NCI-H526 (cell line): Measurements from ENCODE around the gene C14orf119.

Experiments used
- DNase-seq, 2 experiments: peaks; one replicate each; lab custom pipeline; 2025; lab: John Stamatoyannopoulos, UW

C14orf119 gene

DNA sequence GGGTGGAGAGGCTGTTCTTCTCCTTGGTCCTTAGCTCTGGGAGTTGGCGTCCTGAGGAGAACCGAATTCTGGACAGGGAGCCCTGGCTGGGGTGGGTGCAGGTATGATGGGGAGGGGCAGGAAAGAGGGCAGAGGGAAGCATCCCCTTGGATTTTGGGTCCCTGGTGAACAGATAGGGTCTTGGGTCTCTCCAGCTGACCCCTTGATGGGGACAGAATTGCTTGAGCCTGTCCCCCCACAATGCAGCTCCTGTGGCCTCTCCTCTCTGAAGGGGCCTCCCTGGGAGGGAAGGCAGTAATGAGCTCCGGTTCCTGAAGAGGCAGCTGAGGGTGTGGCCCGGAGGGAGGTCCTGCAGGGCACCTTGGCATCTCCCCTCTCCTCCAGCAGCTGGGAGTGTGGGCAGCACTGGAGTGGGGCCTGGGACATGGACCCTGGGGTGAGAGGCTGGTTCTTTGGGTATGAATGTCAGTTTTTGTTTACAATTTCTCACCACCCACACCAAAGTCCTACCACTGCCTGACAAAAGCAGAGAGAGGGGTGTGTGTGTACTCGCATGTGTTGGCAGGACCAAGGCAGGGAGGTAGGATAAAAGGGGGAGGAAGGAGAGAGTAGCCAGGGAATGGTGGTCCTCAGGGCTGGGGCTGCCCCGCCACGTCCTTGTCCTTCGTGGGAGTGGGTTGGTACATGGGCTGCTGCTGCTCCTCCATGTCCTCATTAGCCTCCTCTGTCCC lies 31.4 kb downstream of the C14orf119 start:
- DNase-seq, result no peak

DNA sequence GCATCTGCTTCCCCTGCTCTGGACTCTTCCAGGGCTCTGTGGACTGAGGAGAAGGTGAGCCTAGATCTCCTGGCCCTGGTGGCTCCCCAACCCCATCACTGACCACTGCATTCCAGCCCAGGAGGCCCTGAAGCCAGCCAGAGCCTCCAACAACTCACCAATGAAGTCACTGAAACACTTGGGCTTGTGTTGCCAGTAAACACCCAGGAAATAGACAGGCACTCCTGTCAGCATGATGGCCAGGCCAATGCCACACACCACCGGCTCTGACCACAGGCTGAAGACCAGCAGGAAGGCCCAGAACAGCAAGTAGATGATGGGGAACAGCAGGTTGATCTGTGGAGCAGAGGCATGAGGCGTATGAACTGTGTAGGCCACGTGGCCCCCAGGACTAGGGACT lies 32.6 kb downstream of the C14orf119 start:
- no peak for DNase-seq

DNA sequence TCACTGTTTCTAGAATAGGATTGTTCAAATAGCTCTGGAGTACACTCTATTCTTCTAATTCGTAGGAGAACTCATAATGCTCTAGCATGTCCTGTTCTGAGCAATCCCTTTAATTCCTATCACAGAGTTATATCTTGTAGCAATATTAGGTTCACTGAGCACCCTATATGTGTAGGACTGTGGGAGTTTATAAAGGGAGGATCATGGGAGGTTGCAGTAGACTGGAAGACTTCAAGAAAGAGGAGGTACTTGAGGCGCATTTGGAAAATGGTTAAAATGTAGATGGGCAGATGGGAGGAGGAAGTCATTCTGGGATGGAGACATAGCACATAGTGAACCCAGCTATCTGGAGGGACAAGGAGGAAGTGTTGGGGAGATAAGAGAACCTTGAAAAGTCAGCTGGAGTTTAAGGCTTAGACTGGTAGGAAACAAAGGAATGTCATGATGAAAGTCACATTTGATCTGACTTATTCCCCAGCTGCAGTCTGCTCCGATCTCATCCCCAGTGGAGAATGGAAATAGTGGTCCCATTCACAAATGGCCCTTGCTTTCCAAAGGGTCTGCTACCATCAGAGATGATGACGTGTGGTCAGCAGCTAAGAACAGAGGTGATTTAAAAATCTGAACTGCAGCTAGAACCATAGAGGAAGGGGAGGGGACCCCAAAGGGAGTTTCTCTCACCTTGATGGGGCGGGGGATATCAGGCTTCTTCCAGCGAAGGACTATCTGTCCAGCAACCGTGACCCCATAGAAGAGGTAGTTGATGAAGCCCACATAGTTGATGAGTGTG lies 33.9 kb downstream of the C14orf119 start:
- no peak for DNase-seq

DNA sequence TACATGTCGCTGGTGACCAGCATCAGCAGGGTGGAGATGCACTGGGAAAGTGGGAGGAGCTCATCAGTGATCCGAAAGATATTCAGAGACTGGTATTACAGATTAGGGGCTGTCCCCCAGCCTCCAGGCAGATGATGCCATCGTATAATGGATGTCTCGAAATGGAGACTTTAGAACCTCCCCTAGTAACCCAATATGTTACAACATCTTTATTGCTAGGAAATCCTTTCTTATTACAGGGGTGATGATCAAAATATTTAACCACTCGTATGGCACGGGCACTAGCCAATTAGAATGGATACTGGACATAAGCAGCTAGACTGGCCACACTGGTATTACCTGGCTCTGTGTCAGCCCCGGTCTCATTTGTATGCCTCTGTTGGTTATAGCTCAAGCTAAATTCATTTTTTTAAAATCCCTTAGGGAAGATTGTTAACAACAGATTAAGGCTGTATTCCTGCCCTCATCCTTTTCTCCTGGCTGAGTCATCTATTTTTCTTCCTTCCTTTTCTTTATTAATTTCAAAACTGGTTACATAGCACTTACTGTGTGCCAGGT lies 34.5 kb downstream of the C14orf119 start:
- no peak for DNase-seq

DNA sequence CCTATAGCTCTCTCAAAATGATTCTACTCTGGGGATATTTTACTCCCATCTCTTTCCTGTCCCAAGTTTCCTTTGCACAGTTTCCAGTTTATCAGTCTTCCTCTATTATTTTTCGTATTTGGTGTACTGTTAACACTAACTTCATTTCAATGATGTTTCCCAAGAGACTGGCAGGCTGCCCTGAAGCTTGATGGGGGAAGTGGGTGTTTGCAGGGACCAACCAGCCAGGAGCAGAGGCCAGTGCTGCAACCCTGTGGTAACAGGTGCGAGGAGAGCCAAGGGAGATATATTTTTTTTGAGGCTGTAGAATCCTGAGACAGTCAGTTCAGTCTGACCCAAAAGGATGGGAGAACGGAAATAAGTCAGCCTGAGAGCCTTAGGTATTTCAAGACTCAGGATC lies 35.6 kb downstream of the C14orf119 start:
- DNase-seq, result no peak

DNA sequence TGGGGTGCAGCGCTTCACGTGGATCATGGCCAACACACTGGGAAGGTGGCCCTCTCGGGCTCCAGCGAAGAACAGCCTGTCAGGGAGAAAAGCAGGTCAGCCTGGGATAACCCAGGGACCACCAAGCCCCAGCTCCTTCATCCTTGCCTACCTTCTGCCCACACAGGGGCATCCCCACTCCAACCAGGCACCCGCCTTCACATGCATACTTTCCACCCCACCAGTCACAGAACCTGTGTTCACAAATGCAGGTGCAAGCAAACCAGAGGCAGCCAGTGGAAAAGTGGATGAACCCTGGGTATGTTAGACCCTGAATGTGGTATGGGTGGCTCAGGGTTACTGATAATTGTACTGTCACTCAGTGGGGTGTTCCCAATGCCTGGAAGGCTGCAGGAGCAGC lies 36.2 kb downstream of the C14orf119 start:
- no peak for DNase-seq

DNA sequence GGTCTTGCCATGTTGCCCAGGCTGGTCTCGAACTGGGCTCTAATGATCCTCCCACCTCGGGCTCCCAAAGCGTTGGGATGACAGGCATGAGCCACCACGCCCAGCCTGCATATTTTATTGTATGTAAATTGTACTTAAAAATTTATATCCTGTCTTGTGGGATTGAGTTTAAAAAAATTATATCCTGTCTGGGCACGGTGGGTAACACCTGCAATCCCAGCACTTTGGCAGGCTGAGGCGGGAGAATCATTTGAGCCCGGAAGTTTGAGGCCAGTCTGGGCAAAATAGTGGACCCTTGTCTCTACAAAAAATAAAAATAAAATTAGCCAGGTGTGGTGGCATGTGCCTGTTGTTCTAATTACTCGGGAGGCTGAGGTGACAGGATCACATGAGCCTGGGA lies 37.7 kb downstream of the C14orf119 start:
- DNase-seq, result no peak

DNA sequence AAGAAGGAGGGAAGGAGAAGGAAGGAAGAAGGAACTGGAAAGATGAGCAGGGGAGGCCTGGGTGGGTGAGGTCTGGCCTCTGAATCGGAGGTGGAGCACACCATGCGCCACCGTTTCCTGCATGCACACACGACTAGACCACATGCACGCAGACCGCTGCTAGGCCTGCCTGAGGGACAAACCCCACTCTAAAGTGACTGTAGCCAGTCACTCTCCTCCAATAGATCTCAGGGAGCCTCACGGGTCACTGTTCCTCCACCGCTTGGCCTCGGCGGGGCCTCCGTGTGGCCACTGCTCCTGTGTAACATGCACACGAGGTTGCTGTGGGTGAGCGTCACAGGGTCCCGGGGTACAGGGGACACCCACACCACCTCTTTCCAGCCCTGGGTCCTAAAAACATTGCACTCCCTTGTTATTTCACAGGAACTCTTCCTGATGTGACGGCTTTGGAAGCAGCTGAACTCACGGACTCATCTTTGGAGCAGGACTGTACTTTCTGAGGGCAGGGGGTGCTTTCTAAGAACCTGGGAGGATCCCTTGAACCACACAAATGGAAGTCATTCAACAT lies 41.3 kb downstream of the C14orf119 start:
- DNase-seq, result no peak

DNA sequence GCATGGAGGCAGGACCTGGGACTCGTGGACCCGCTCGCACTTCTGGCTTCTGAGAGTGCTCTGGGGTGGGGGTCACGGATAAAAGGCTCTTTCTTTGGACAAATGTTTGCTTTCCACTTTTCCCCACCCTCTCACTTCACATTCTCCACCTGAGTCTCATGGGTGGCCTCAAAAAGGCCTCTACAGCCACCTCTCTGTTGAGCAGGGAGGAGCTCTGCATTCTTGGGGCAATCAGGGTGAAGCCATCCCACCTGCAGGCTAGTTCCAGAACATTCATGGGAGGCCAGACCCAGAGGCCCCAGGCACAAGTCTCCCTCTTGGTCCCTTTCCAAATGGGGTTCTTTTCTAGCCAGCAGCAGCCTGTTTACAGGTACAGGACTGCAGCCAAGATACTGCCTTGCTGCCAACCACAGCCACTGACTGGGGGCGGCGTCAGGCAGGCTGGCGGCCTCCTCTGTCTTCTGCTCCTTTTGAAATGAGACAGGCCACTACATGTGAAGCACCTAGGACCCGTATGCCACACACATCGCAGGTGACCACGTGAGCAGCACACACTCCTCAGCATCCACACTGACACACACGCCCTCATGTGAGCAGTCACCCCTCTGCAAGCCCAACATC lies 42.0 kb downstream of the C14orf119 start:
- no peak for DNase-seq

DNA sequence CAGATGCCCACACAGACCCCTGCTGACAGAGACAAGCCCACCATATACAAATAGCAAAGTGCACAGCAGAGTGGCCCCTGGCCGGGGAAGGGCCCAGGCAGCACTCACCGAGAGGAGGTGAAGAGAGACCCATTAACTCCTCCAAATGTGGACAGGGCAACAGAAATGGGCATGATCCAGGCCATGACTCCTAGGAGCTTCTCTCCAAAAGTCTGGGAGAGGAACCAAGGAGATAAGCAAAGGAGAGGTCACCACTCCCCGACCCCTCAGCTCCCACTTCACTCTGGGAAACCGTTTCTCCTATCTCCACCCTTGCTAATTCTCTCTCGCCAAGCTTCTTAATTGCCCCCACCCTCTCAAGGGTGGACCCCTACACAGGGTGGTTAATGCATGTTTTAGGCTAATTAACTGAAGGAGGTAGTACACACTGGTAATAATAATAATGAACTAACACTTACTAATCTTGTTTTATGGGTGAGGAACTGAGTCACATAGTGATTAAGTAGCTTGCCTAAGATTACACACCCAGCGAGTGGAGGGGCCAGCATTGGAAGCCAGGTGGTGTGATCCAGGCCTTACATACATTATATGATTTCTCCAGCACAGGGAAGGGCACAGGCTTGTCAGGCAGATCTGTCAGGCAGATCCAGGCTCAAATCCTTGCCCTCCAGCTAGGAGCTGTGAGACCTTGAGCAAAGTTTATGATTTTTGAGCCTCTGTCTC lies 42.7 kb downstream of the C14orf119 start:
- DNase-seq, result no peak

DNA sequence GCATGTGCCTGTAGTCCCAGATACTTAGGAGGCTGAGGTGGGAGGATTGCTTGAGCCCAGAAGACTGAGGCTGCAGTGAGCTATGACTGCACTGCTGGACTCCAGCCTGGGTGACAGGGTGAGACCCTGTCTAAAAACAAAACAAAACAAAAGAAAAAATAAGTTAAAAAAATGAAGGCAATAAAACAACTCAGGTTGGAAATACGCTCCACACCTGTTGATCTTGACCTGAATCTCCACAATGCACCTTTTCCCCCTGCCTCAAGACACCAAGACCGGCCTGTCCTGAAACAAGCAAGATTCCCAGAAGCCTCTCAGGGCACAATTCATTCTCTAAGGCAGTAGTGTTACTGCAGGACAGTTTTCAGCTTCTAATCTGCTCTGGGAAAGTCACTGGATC lies 44.6 kb downstream of the C14orf119 start:
- no peak for DNase-seq

DNA sequence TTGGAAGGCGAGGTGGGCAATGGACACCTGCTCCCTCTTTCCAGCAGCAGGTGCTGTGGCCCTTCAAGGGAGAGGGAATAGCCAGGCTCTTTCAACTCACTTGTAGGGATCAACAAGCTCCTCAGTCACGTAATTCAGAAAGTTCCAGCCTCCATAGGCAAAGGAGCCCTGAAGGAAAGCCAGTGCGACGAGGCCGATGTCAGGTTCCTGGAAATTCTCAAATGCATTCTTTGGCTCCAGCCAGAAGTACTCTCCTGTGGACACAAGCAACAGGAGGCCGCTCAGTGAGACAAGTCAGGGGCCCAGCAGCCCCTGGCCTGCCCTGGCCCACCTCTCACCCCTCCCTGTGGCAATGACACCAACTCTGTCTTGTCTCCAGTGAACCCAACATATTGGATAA lies 45.1 kb downstream of the C14orf119 start:
- DNase-seq, result no peak

DNA sequence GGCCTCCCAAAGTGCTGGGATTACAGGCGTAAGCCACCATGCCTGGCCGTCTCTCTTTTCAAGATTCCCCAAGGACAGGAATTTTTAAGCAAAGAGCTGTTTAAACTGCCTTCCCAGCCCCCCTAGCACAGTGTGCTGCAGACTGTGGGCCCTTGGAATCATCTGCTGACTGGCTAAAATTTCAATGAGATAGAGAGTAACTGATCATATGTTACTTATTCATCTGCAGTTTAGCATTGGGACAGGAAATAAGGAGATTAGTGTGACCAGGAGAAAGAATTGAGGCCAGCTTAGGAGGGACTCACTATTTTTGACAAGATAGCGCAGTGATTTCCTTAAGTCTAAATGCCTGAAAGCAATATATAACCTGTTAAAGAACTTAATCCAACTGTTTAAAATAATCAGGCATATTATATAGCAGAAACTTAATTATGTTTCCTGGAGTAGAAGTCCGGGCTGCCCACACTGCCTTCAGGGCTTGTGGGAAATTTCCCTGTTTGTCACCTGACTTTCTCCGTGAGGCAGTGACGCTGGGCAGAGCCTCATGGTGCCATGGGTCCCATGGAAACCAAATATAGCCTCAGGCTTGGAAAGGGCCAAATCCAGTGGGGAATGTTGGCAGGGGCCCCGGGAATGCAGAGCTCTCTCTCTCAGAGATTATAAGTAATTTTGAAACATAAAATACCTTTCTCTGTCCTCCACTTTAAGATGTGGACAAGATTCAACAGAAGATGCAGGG lies 46.6 kb downstream of the C14orf119 start:
- no peak for DNase-seq

DNA sequence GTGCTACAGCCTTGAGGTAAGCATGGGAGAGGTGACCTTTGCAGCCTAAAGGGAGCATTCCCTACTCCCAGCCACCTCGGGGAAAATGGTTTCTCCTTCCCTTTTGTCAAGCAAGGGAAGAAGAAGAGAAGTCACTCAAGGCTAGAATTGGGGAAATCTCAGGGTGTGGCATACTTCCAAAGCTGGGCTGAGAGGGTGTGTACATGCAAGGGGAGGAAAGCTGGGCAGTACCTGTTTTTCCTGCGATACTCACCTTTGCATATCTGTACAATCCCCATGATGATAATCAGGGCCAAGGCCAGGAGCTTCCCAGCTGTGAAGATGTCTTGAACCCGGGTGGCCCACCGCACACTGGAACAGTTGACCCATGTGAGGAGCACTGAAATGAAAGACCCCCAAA lies 47.5 kb downstream of the C14orf119 start:
- no peak for DNase-seq

DNA sequence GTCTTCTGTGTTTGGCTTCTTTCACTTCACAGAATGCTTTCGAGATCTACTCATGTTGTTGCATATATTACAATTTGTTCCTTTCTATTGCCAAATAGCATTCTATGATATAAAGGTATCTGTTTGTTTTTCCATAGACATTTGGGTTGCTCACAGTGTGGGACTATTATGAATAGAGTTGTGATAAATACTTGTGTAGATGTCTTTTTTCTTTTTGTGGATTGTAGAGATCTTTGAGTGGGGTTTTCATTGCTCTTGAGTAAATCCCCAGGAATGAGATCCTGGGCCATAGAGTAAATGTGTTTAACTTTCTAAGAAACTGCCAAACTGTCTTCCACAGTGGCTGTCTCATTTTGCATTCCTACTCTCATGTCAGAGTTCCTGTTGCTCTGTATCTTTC lies 48.6 kb downstream of the C14orf119 start:
- no peak for DNase-seq

DNA sequence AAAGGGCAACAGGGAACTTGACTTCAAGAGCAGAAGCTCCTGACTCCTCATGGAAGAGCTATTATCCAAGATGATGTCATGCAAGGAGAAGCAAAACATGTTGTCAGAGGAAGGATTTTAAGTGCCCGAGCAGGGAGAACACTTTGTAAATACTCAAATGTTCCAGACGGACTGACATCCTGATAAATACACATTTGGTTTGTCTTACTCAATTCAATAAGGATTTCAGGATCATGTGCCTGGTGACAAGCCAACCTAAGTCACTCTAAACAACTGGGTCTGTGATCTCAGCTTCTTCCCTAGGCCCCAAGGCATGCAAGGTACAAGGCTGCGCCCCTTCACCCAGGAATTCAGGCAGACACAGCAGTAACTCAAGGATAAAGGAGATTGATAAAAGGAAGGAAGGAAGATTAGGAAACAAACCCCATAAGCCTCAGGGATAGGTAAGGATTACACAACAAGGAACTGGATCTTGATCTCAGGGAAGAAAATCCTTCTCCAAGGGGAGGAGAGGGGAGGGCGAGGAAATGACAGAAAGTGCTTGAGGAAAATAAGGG lies 50.6 kb downstream of the C14orf119 start:
- no peak for DNase-seq

DNA sequence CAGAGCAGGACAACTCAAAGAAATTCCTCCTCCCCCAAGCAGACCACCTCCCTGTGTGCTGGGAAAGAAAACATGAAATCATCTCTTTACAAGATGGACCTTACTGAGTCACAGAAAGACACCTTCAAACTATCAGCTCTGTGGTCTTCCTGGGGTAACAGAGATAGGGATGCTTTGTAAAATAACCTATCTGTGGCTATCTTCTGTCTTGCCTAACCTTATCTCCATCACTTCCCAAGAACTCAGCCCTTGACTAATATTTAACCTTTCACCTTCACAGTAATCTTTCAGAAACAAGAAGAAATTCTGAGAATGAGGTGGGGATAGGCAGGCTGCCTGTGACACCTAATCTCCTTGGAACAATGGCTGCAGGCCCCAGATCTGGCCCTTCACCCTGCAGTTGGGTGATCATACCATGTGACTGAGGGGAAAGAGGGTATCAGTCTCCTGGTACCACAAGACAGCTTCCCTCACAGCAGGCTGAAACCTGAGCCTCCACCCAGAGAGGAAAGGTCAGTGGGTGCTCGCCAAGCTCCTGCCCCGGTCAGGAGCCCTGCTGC lies 51.1 kb downstream of the C14orf119 start:
- no peak for DNase-seq

DNA sequence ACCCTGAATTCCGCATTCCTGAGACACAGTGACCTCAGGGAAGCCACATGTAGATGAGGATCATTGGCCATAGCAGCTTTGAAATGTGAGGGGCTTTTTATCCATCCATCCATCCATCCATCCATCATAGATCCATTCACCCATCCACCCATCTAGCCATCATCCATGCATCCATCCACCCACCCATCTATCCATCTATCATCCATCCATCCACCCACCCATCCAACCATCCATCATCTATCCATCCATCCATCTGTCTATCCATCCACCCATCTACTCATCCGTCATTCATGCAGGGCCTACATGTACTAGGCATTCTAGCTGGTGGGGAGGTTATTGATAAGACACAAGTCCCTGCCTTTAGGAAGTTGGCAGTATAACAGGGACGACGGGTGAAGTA lies 51.7 kb downstream of the C14orf119 start:
- no peak for DNase-seq

DNA sequence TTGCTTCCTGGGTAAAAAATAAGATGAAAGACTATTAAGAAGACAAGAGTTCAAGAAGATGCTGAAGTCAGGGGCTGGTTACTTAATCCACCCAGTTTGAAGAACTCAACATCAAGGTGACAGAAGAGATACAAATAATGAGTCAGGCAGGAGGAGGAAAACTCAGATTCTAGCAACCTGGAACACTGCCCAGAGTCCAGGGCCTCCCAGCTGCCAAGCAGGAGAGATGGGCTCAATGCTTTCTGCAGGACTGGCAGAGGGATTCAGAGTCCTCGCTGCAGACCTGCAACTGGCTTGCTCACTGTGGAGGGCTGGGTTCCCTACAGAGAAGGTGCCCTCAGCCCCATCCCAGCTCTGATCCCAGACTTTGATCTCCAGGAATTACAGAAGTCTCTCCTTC lies 52.4 kb downstream of the C14orf119 start:
- DNase-seq, result no peak

DNA sequence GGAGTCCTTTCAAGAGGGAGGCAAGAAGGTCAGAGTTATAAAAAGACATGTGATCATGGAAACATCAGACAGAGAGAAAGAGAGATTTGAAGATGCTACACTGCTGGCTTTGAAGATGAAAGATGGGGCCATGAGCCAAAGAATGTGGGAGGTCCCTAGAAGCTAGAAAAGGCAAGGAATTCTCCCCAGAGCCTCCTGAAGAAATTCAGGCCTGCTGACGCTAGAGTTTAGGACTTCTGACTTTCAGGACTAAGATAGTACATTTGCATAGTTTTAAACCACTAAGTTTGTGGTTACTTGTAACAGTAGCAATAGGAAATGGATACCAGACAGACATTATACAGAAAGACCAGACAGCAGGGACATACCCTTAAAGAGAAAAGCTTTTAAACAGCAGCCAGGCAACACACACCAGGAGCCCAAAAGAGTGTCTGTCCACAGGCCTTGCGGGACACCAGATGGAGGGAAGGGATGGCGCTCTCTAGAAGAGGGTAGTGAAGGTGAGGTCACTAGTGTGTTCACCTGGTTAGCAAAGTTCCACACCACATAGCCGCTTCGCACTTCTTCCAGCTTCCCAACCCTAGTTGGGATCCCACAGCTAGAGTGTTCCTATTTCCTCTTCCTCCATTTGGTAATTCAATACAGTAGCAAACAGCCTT lies 53.4 kb downstream of the C14orf119 start:
- no peak for DNase-seq
